Liver (tissue), 9 donors: Measurements from ENCODE around the gene LENEP. TPM values are rescaled to one million over a fixed set of nuclear protein-coding genes. Genes with fewer than 3 reads are reported as not detected.

ENCODE experiments used
- DNase-seq: peaks from one replicate; pipeline ENCODE4 v3.0.0-alpha.2; 2017; ENCODE audit warnings: low spot score
- H3K27ac ChIP-seq, 2 donors: one replicate each; pipeline ENCODE4 v1.7.0; 2013; ENCODE audit warnings: inconsistent platforms in 2 of 2, low read length in 2 of 2, control low read depth in 1 of 2, low read depth in 1 of 2, mild to moderate bottlenecking in 1 of 2
- H3K27me3 ChIP-seq, 4 donors: one replicate each; pipeline versions ENCODE4 v1.6.1 to v1.7.0; 2013; ENCODE audit warnings: low read length in 3 of 4, inconsistent platforms in 1 of 4, mild to moderate bottlenecking in 1 of 4, moderate library complexity in 1 of 4; ENCODE audit not compliant: control insufficient read depth in 4 of 4, insufficient read depth in 4 of 4
- H3K36me3 ChIP-seq, 4 donors: one replicate each; pipeline versions ENCODE4 v1.6.1 to v1.7.0; 2013; ENCODE audit warnings: low read length in 3 of 4, mild to moderate bottlenecking in 3 of 4, low read depth in 1 of 4, moderate library complexity in 1 of 4; ENCODE audit not compliant: control insufficient read depth in 4 of 4, insufficient read depth in 3 of 4
- H3K4me1 ChIP-seq, 4 donors: one replicate each; pipeline versions ENCODE4 v1.6.1 to v1.7.0; 2013; ENCODE audit warnings: low read length in 3 of 4, mild to moderate bottlenecking in 3 of 4, moderate library complexity in 1 of 4; ENCODE audit not compliant: control insufficient read depth in 4 of 4, insufficient read depth in 4 of 4
- H3K4me3 ChIP-seq, 3 donors: one replicate each; pipeline versions ENCODE4 v1.6.1 to v1.7.0; 2013; ENCODE audit warnings: low read length in 3 of 3, control low read depth in 1 of 3, low read depth in 1 of 3, mild to moderate bottlenecking in 1 of 3
- H3K9ac ChIP-seq, 2 donors: one replicate each; pipeline ENCODE4 v1.7.0; 2013; ENCODE audit warnings: low read length in 2 of 2, mild to moderate bottlenecking in 2 of 2, moderate library complexity in 2 of 2, control low read depth in 1 of 2, low read depth in 1 of 2
- H3K9me3 ChIP-seq, 4 donors: one replicate each; pipeline versions ENCODE4 v1.6.1 to v1.7.0; 2013; ENCODE audit warnings: low read length in 3 of 4; ENCODE audit not compliant: control insufficient read depth in 4 of 4
- CTCF ChIP-seq: fragments of 150-350 bp; IDR thresholded peaks from 2 replicates; pipeline ENCODE4 v1.5.1; 2017; ENCODE audit warnings: improper control_type of control experiment, low read depth, low read length; ENCODE audit not compliant: missing input control
- EGR1 ChIP-seq, 2 donors: IDR thresholded peaks; 2 replicates each; pipeline ENCODE4 v1.6.1; 2016 to 2018; ENCODE audit warnings: antibody characterized with exemption in 2 of 2, low read depth in 2 of 2
- FOXA2 ChIP-seq: IDR thresholded peaks from 2 replicates; pipeline ENCODE4 v1.6.1; 2016; ENCODE audit warnings: antibody characterized with exemption
- GABPA ChIP-seq, 2 donors: IDR thresholded peaks in 1 of 2; conservative IDR thresholded peaks in 1 of 2; 2 replicates each; pipeline ENCODE4 v1.6.1; 2016; ENCODE audit warnings: antibody characterized with exemption in 2 of 2, mild to moderate bottlenecking in 1 of 2, moderate library complexity in 1 of 2
- HNF4G ChIP-seq: IDR thresholded peaks from 2 replicates; pipeline ENCODE4 v1.6.1; 2016; ENCODE audit warnings: antibody characterized with exemption
- NR2F2 ChIP-seq: IDR thresholded peaks from 2 replicates; pipeline ENCODE4 v1.6.1; 2016; ENCODE audit warnings: antibody characterized with exemption
- RAD21 ChIP-seq, 2 donors: IDR thresholded peaks; 2 replicates each; pipeline ENCODE4 v1.6.1; 2016; ENCODE audit warnings: antibody characterized with exemption in 2 of 2, mild to moderate bottlenecking in 2 of 2
- RXRA ChIP-seq, 2 donors: IDR thresholded peaks; 2 replicates each; pipeline ENCODE4 v1.6.1; 2017 to 2018; ENCODE audit warnings: antibody characterized with exemption in 2 of 2, mild to moderate bottlenecking in 1 of 2
- SP1 ChIP-seq: IDR thresholded peaks from 2 replicates; pipeline ENCODE4 v1.6.1; 2018; ENCODE audit warnings: antibody characterized with exemption, mild to moderate bottlenecking
- TAF1 ChIP-seq: conservative IDR thresholded peaks from 2 replicates; pipeline ENCODE4 v1.6.1; 2016; ENCODE audit warnings: antibody characterized with exemption, mild to moderate bottlenecking
- YY1 ChIP-seq: IDR thresholded peaks from 2 replicates; pipeline ENCODE4 v1.6.1; 2016; ENCODE audit warnings: antibody characterized with exemption, mild to moderate bottlenecking
- ZBTB33 ChIP-seq: IDR thresholded peaks from 2 replicates; pipeline ENCODE4 v1.6.1; 2016; ENCODE audit warnings: antibody characterized with exemption
- WGBS: extraction: QIAGEN DNeasy Blood & Tissue Kit; methylation state at CpG from one replicate; pipeline ENCODE4 v1.1.7; 2013; 5-methylcytosine and 5-hydroxymethylcytosine counted together
- polyA plus RNA-seq, 2 donors: library from polyadenylated mRNA; stranded (reverse) in 1 of 2; unstranded in 1 of 2; fragments of 200-250 nt in 1 of 2; fragments of >200 nt in 1 of 2; fragmentation: Nextera tagmentation in 1 of 2; extraction: Ambion mirVana in 1 of 2; gene quantifications; one replicate each; pipeline versions ENCODE4 v1.2.1 to v1.2.3, GENCODE V29; 2013 to 2015
- total RNA-seq, 2 donors: library from RNA; depleted of rRNA; stranded (reverse); fragments of >200 nt; gene quantifications; one replicate each; pipeline ENCODE4 v1.2.3, GENCODE V29; 2014
- donor health status: healthy.
- donor health status: healthy.
- donor health status: healthy.
- donor health status: healthy.
- donor health status: healthy.

The LENEP gene
- total and polyA plus RNA-seq, 4 donors: 0.42 TPM; not detected in 3

GRCh38 chr1:154962156-154962749 is 31.1 kb upstream of the LENEP start (continued):
- TF ChIP-seq RXRA (IDR thresholded peaks at IDR 0.05): no peak

- Histone ChIP-seq H3K27me3 (no peaks in the 10 kb centered on the region), H3K9me3 (no peaks in the 10 kb centered on the region), H3K4me3 (no peak overlapping the region), H3K27ac (peak overlapping the region in 1 of 2 donors; percentile 97), H3K9ac (no peak overlapping the region), H3K36me3 (peaks cover 8 to 53% (median 32%) of the 10 kb centered on the region in 4 donors), H3K4me1 (peaks cover 0 to 41% (median 24%) of the 10 kb centered on the region in 4 donors)
- WGBS: 80% methylated on average over 6 of the region's 6 CpGs
- no peak for TF ChIP-seq YY1
- no peak for TF ChIP-seq ZBTB33
- TF ChIP-seq NR2F2: no peak
- no peak for TF ChIP-seq CTCF
- no peak for TF ChIP-seq RXRA (IDR thresholded peaks at IDR 0.05)
- no peak for TF ChIP-seq HNF4G
- TF ChIP-seq EGR1 (IDR thresholded peaks at IDR 0.05; ENCODE audit: low read depth in 2 of 2): no peak
- no peak for TF ChIP-seq SP1
- no peak for DNase-seq
These were observed 30.5 kb upstream of the LENEP start for GRCh38 chr1:154962795-154963330.

GRCh38 chr1:154963643-154964042 is 29.7 kb upstream of the LENEP start:
- 88% methylated on average over 8 of the region's 8 CpGs for WGBS
- no peaks in the 10 kb centered on the region for H3K9me3 ChIP-seq
- H3K27me3 ChIP-seq: no peaks in the 10 kb centered on the region
- peaks cover 10 to 57% (median 34%) of the 10 kb centered on the region in 4 donors for H3K36me3 ChIP-seq
- no peak overlapping the region for H3K4me3 ChIP-seq
- TF ChIP-seq ZBTB33 (no peak), RAD21 (IDR thresholded peaks at IDR 0.05) (no peak), CTCF (no peak), SP1 (no peak), TAF1 (no peak), YY1 (no peak), GABPA (IDR thresholded peaks at IDR 0.05 in 1 of 2, conservative IDR thresholded peaks at IDR 0.05 in 1 of 2) (no peak), FOXA2 (no peak)
- H3K27ac ChIP-seq: no peak overlapping the region
- no peak overlapping the region for H3K9ac ChIP-seq
- peaks cover 0 to 41% (median 24%) of the 10 kb centered on the region in 4 donors for H3K4me1 ChIP-seq
- DNase-seq: no peak
